Epidermal melanocyte (primary cell): ENCODE measurements around the gene IFT52.
"Not testable (repeated sequence)": the region's sequence is repeated elsewhere in the genome, so short reads cannot be mapped to it uniquely, and the experiment has no call there.

Source experiments
- DNase-seq: peaks from one replicate; pipeline ENCODE4 v3.0.0; 2011; ENCODE audit warnings: low spot score; ENCODE audit not compliant: insufficient read length

Gene IFT52

GRCh38 chr20:43567477-43567876 lies 23.3 kb upstream of the IFT52 start:
- no peak for DNase-seq

- DNase-seq, result no peak
Observed at GRCh38 chr20:43568706-43569105, 22.0 kb upstream of the IFT52 start.

- no peak for DNase-seq
Observed at GRCh38 chr20:43569282-43569681, 21.5 kb upstream of the IFT52 start.

GRCh38 chr20:43570496-43570895 lies 20.2 kb upstream of the IFT52 start:
- DNase-seq, result no peak

- no peak for DNase-seq
Observed at GRCh38 chr20:43571310-43571709, 19.4 kb upstream of the IFT52 start.

GRCh38 chr20:43571771-43572170 lies 19.0 kb upstream of the IFT52 start:
- DNase-seq, result no peak

- no peak for DNase-seq
Observed at GRCh38 chr20:43572891-43573290, 17.8 kb upstream of the IFT52 start.

GRCh38 chr20:43576108-43576507 lies 14.6 kb upstream of the IFT52 start:
- DNase-seq, result no peak

GRCh38 chr20:43579861-43580793 lies 10.6 kb upstream of the IFT52 start:
- DNase-seq, result no peak

- DNase-seq, result no peak
Observed at GRCh38 chr20:43583133-43583864, 7.4 kb upstream of the IFT52 start.

GRCh38 chr20:43583982-43584432 lies 6.7 kb upstream of the IFT52 start:
- DNase-seq, result peak; percentile 86

- no peak for DNase-seq
Observed at GRCh38 chr20:43584448-43585136, 6.1 kb upstream of the IFT52 start.

- no peak for DNase-seq
Observed at GRCh38 chr20:43586641-43587040, 4.1 kb upstream of the IFT52 start.

GRCh38 chr20:43588526-43588925 lies 2.2 kb upstream of the IFT52 start:
- not testable (repeated sequence) for DNase-seq

- no peak for DNase-seq
Observed at GRCh38 chr20:43590036-43590391, 723 bp upstream of the IFT52 start.

- DNase-seq, result not testable (repeated sequence)
Observed at GRCh38 chr20:43601960-43602359, 11.2 kb downstream of the IFT52 start.

GRCh38 chr20:43603124-43603523 lies 12.4 kb downstream of the IFT52 start:
- DNase-seq, result no peak

- no peak for DNase-seq
Observed at GRCh38 chr20:43605715-43606114, 15.0 kb downstream of the IFT52 start.

GRCh38 chr20:43607278-43607677 lies 16.5 kb downstream of the IFT52 start:
- DNase-seq, result not testable (repeated sequence)

GRCh38 chr20:43631598-43631997 lies 40.9 kb downstream of the IFT52 start:
- DNase-seq, result no peak

GRCh38 chr20:43636429-43636828 lies 45.7 kb downstream of the IFT52 start:
- no peak for DNase-seq

- DNase-seq, result no peak
Observed at GRCh38 chr20:43642548-43642947, 51.8 kb downstream of the IFT52 start.
